GM18519 (cell line): ENCODE measurements around the gene KIF3B.
"Not testable (repeated sequence)": the region's sequence is repeated elsewhere in the genome, so short reads cannot be mapped to it uniquely, and the experiment has no call there.

Source experiments
- ATAC-seq: cut with Tn5 transposase; IDR thresholded peaks from one replicate; pipeline ENCODE4 v1.9.1; 2021; ENCODE audit warnings: mild to moderate bottlenecking, moderate library complexity; ENCODE audit not compliant: unreplicated experiment, low FRiP score

KIF3B gene

DNA sequence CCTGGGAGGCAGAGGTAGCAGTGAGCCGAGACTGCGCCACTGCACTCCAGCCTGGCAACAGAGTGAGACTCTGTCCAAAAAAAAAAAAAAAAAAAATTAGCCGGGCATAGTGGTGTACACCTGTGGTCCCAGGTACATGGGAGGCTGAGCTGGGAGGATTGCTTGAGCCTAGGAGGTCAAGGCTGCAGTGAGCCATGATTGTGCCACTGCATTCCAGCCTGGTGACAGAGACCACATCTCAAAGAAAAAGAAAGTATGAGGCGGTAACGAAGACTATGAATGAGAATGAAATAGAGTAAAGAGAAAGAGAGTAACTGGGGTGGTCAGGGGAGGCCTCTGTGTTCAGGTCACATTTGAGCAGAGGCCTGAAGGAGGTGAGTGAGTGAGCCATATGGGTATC, 31.2 kb upstream of the KIF3B start:
- ATAC-seq = not testable (repeated sequence)

DNA sequence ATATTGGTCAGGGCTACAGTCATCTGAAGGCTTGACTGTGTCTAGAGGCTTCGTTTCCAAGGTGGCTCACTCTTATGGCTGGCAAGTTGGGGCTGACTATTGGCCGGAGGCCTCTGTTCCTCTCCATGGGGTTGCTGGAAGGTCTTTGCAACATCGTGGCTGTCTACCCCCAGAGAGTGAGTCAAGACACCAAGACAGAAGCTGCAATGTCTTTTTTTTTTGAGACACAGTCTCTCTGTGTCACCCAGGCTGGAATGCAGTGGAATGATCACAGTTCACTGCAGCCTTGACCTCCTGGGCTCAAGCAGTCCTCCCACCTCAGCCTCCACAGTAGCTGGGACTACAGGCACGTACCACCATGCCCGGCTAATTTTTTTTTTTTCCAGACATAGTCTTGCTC, 29.4 kb upstream of the KIF3B start:
- no peak for ATAC-seq

DNA sequence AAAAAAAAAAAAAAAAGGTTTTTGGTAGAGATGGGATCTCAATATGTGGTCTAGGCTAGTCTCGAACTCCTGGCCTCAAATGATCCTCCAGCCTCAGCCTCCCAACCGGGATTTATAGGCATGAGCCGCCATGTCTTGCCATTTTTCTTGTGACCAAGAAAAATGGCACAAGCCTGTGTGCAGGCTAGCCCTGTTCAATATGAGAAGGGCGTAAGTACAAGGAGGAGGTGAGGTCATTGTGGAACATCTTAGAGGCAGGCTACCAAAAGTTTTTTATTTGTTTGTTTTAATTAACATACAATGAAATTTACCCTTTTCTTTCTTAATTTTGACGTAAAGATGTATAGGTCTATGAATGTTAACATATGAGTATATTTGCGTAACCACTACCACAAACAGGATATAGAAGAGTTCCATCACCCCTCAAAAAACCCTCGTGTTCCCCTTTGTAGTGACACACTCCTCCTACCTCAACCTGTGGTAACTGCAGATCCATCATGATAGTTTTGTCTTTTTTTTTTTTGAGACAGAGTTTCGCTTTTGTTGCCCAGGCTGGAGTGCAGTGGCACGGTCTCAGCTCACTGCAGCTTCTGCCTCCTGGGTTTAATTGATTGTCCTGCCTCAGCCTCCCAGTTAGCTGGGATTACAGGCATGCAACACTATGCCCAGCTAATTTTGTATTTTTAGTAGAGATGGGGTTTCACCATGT, 28.3 kb upstream of the KIF3B start:
- ATAC-seq = no peak

DNA sequence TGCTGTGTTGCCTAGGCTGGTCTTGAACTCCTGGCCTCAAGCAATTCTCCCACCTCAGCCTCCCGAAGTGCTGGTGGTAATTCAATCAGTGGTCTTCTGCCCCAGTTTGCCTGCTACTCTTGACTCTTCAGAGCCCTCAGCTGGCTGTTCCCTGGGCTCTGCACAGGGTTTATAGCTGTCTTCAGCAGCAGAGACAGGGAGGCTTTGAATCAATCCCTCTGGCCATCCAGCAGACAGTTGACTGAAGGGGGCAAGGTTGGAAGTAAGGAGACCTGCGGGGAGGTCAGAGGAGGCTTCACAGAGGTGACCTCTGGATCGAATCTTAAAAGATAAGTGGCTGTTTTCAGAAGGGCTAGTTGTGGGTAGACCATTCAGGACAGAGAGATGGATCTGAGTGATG, 26.0 kb upstream of the KIF3B start:
- no peak for ATAC-seq

DNA sequence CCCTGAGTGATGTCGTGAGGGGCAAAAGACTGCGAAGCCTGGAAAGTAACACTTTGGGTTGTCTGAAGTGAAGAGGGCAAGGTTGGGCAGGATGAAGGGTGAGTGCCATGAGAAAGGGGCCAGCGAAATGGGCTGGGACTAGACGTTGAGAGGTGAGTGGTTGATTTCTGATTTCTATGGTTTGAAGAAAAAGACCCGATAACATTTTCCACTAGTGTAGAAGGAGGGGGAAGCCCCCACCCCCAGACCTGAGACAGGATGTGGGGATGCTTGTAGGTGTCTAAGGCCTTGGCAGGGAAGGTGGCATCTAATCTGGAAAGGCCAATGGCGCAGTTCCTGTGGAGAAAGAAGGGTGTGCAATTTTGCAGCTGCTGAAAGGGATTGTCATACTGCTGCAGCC, 25.3 kb upstream of the KIF3B start:
- no peak for ATAC-seq

DNA sequence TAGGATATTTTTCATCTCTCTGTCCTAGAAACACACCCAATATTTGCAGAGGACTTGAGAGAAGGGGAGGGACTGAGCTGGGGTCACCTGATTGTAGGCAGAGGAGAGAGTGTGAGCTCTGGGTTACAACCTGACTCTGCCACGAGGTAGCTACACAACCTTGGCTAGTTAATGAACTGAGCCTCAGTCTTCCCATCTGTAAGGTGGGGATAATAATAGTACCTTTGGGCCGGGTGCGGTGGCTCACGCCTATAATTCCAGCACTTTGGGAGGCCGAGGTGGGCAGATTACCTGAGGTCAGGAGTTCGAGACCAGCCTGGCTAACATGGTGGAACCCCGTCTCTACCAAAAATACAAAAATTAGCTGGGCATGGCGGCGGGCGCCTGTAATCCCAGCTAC, 16.5 kb upstream of the KIF3B start:
- not testable (repeated sequence) for ATAC-seq

DNA sequence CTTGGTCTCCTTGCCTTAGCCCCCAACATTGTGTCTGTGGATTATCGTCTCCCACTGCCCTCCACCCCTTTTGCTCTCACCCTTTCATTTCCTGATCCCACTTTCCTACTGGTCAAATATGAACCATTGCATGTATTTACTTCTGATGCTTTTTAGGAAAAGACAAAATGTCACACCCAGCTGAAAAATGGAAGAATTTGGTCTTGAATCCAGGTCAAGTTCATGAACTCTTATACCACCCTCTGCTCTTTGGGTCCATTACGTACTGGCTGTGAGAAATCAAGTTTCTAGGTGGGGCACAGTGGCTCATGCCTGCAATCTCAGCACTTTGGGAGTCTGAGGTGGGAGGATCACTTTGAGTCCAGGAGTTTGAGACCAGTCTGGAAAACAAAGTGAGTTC, 15.8 kb upstream of the KIF3B start:
- no peak for ATAC-seq

DNA sequence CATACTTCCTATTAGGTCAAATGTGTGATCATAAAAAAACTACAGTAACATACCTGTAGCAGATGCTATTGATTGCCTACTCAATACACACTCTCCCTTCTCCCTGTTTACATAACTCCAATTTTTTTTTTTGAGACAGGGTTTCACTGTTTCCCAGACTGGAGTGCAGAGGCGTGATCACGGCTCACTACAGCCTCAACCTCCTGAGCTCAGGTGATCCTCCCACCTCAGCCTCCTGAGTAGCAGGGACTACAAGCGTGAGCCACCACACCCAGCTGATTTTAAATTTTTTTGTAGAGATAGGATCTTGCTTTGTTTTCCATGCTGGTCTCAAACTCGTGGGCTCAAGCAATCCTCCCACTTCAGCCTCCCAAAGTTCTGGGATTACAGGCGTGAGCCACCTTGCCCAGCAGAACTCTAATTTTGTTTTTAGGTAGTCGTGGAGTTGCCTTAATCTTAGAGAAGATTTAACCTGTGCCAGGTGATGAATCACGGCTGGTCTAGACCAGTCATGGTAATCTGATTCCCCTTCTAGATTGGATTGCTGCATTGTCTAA, 14.0 kb upstream of the KIF3B start:
- ATAC-seq = no peak

DNA sequence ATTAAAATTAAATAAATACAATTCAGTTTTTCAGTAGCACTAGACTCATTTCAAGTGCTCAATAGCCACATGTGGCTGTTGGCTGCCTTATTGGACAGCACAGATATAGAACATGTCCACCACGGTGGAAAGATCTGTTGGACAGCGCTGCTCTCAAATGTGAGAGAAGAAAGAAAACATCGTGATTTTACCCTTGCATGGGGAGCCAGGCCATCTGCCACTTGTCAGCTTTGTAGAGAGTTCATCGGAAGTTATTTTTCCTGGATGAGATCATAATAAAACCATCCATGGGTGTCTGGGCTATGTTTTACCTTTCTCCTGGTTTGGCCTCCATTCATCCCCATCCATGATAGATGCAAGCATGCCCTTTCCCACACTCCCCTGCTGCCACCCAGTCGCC, 5.8 kb upstream of the KIF3B start:
- ATAC-seq = no peak

DNA sequence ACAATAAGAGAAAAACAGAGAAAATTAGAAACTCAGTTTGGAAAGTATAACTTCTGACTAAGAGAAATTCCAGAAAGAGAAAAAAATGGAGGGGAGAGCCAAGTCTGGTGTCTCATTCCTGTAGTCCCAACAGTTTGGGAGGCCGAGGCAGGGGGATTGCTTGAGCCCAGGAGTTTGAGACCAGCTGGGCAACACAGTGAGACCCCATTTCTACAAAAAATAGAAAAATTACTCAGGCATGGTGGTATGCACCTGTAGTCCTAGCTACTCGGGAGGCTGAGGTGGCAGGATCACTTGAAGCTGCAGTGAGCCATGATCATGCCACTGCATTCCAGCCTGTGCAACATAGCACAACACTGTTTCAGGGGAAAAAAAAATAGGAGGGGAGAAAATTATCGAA, 3.1 kb upstream of the KIF3B start:
- ATAC-seq = no peak

DNA sequence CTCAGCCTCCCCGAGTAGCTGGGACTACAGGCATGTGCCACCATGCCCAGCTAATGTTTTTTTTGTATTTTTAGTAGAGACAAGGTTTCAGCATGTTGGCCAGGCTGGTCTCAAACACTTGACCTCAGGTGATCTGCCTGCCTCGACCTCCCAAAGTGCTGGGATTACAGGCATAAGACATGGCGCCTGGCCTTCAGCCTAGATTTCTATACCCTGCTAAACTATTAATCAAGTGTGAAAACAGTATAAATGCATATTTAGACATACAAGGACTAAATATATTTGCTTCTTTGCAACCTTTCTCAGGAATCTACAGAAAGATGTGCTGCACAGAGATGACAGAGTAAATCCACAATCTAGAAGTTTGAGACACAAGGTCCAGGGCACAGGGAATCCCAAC, 2.3 kb upstream of the KIF3B start:
- not testable (repeated sequence) for ATAC-seq

DNA sequence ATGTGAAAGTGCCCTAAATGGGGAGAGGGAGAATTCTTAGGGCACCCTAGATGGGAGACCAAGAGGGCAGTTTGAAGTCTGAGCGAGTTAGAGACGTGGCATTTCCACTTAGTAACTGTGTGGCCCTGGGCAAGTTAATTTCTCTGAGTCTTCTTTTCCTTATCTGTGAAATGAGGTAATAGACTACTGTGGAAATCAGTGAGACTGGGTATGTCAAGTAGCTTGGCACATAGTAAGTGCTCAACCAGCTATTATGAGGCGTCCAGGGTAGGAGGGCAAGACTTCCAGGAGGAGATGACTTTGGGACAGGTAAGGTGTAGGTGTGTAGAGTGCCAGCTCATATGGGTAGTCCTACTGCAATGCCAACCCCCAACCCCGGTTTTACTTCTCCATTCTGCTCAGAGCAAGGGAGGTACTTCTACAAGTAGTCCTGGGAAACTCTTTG, 770 bp downstream of the KIF3B start:
- ATAC-seq = peak; percentile 45

DNA sequence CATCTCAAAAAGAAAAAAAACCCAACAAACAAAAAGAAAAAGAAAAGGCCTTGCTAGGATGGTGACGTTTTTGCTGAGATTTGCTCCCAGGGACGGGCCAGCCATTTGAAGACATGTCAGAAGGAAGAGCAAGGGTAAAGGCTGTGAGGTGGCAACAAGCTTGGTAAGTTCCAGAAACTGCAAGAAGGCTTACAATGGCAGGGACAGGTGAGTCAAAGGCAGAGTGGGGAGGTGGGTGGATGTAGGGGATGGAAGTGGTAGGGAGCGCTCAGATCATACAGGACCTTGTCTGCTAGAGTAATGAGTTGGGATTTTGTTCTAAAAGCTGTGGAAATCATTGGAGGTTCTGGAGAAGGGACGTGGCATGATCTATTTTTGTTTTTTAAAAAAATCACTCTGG, 4.3 kb downstream of the KIF3B start:
- no peak for ATAC-seq

DNA sequence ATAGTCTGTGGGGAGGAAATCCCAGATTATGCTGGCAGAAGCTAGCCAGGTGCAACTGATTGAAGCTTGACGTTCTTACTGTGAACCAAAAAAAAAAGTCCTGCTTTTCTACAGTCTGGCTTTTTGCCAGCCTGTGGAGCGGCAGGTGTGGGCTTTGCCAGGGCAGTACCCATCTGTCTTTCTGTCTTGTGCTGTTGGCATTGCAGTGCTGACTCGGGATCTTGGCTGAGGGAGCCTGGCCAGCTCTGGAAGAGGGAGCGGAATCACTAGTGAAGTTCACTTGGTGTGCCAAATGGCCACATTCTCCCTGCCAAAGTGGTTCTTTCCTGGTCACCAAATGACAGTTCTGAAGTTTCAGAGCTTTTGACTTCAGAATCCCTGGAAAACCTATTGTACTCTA, 5.0 kb downstream of the KIF3B start:
- ATAC-seq = no peak

DNA sequence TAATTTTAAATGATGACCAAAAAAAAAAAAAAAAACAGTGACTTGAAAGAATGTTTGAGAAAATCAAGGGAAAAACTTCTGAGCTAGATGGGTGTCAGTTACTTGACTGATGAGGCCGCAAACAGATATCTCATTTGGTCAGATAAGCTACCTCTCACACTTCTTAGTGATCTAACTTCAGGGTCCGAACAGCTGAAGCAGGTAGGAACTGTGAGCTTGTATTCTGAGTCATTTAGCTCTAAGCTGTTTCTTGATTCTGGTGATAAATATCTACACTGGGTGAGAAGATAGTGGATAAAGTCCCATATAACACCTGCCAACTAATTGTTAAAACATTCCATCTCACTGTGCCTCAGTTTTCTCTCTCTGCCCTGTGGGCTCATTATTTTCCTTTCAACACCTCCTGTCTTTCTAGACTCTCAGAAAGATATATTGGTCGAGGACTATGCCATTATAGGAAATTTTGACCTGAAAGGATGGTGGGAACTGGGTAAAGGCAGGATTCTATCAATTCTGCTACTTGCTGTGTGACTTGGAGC, 7.7 kb downstream of the KIF3B start:
- peak; percentile 25 for ATAC-seq

DNA sequence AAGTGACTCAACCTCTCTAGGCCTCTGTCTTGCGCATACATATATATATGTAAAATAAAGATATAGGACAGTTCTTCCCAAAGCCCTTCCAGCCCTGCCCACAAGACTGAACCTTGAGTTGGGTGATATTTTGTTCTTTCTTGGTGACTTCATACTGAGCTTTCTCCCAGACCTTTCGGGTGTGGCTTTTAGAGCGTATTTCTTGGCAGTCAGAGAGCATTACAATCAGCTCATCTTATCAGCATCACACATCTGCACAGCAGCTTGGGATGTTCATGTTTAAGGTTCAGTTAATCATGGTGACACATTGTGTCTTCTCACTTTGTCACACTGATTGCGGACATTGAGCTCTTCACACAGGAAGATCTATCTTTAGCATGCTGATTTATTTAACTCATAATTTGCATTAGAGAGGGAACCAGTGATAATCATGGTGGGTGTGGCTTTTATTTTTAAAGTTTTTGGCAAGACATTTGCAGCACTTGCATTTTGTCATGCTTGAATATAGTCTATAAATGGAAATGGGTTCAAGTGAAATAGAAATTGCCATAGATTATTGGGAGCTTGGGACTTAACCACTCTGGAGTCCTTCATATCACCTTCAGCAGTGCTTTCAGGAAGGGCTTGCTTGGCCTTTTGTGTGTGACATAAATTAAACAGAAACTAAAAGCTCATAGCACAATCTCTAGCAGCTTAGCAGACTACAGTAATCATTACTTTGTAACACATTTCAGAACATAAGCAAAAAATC, 8.3 kb downstream of the KIF3B start:
- peak; percentile 69 for ATAC-seq

DNA sequence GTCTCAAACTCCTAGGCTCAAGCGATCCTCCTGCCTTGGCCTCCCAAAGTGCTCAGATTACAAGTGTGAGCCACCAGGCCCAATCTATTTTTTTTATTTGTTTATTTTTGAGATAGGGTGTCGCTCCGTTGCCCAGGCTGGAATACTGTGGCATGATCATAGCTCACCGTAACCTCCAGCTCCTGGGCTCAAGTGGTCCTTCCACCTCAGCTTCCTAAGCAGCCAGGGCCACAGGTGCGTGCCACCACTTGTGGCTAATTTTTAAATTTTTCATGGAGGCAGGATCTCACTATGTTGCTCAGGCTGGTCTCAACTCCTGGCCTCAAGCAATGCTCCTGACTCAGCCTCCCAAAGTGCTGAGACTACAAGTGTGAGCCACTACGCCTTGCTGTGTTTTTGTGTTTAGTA, 9.8 kb downstream of the KIF3B start:
- ATAC-seq = no peak

DNA sequence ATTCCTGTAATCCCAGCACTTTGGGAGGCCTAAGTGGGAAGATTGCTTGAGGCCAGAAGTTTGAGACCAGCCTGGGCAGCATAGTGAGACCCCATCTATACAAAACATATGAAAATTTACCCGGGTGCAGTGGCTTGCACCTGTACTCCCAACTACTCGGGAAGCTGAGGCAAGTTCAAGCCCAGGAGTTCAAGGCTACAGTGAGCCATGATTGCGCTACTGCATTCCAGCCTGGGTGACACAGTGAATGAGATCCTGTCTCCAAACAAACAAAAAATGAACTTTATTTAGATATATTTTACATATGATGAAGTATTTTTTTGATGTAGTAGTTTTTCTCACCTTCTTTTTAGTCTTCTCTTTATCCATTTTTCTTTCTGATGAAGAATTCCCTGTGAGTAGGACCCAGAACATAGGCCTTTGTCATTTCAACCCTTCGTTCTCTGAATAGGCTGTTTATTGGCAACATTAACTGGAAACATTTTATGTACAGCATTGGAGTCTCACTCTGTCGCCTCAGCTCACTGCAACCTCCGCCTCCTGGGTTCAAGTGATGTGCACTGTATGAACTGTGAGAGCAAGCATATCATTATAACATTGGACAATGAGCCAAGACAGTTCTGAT, 10.9 kb downstream of the KIF3B start:
- ATAC-seq = no peak

DNA sequence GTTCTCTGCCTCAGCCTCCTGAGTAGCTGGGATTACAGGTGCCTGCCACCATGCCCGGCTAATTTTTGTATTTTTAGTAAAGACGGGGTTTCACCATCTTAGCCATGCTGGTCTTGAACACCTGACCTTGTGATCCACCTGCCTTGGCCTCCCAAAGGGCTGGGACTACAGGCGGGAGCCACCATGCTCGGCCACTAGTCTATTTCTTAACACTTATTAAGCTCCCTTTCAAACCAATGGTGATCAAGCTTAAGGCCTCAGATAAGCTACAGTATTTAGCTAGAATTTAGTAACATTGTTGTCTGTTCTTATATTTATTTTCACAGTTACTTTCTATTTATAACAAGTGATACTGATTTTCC, 11.8 kb downstream of the KIF3B start:
- ATAC-seq = not testable (repeated sequence)

DNA sequence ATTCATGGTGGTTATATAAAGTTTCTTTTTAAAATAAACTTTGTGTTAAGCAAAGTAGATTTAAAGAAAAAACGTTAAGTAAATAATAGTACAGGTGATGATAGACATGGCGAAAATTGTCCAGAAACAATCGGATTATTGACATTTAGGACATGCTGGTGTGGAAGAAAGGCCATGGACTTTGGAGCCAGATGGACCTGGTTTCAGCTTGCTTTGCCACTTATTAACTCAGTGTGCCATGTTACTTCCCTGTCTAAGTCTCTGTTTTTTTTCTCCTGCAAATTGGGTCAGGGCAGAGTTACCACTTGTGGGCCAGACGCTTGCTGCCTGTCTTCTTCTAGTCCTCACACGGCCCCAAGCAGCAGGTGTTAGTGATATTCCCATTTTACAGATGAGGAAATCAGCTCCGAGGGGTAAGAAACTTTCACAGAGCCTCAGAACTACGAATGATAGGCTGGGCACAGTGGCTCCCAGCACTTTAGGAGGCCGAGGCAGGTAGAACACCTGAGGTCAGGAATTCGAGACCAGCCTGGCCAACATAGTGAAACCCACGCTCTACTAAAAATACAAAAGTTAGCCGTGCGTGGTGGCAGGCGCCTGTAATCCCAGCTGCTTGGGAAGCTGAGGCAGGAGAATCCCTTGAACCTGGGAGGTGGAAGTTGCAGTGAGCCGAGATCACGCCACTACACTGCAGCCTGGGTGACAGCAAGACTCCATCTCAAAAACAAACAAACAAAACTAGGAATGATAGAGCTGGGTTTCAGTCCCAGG, 12.4 kb downstream of the KIF3B start:
- no peak for ATAC-seq
